Glutamatergic neuron (in vitro differentiated cells): ENCODE results near the gene TBC1D24. TPM values are rescaled to one million over a fixed set of nuclear protein-coding genes. Genes with fewer than 3 reads are reported as not detected.

Experiments
- DNase-seq: peaks from one replicate; pipeline ENCODE4 v3.0.0; 2022
- H3K27ac Mint-ChIP-seq: one replicate; pipeline ENCODE4 v1.8.0; 2020; ENCODE audit warnings: mild to moderate bottlenecking, mixed read lengths, inconsistent platforms; ENCODE audit not compliant: unreplicated experiment
- H3K27me3 Mint-ChIP-seq: one replicate; pipeline ENCODE4 v1.8.0; 2020; ENCODE audit warnings: mild to moderate bottlenecking, moderate library complexity, mixed read lengths, inconsistent platforms; ENCODE audit not compliant: unreplicated experiment
- H3K36me3 Mint-ChIP-seq: one replicate; pipeline ENCODE4 v1.8.0; 2020; ENCODE audit warnings: mild to moderate bottlenecking, mixed read lengths, inconsistent platforms; ENCODE audit not compliant: unreplicated experiment
- H3K4me1 Mint-ChIP-seq: one replicate; pipeline ENCODE4 v1.8.0; 2020; ENCODE audit warnings: mild to moderate bottlenecking, low read depth, mixed read lengths, inconsistent platforms; ENCODE audit not compliant: unreplicated experiment
- H3K4me3 Mint-ChIP-seq: one replicate; pipeline ENCODE4 v1.8.0; 2020; ENCODE audit warnings: mild to moderate bottlenecking, mixed read lengths, inconsistent platforms; ENCODE audit not compliant: unreplicated experiment
- H3K9me3 Mint-ChIP-seq: one replicate; pipeline ENCODE4 v1.8.0; 2020; ENCODE audit warnings: mild to moderate bottlenecking, moderate library complexity, mixed read lengths, inconsistent platforms; ENCODE audit not compliant: unreplicated experiment
- total RNA-seq: library from RNA; stranded (reverse); fragmentation: NEBNext Ultra II Directional; extraction: Animal tissue kit (Norgen Biotek cat#: 25700); gene quantifications from one replicate; pipeline ENCODE4 v1.2.1, GENCODE V29; 2021; ENCODE audit not compliant: unreplicated experiment
- TF ChIP-seq, protein P1 (sequence below): fragments of 200-600 bp; sonication (generic); IDR thresholded peaks from one replicate; pipeline ENCODE4 v1.5.0; 2021; ENCODE audit not compliant: partially characterized antibody, unreplicated experiment

The TBC1D24 gene
- total RNA-seq, 1 donor from 2014 or later, result 58.4 TPM

DNA sequence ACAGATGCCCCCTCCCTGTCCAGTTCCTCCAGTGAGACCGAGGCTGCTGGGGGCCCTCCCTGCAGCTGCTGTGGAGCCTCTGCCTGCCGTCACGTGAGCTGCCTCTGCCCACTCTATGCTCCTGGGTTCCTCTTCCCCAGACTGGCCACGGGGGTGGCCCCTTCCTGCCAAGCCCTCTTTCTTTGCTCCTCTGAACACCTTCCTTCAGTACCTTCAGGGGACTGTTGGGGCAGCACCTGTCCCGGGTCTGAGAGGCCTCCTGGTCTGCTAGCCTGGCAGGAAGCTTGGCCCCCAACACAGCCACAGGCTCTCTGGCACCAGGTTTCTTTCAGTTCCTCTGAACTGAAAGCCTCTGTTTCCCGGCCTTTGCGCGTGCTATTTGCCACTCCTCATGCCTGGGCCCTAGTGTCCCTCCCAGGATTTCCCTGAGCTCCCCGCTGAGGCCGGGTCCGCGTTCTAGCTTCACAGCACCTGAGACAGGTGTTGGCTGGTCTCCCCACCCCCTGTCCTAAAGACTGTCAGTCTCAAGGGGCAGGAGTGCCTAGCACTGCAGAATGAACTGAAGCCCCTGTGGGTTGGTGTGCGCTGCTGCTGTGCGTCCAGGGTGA, 32.2 kb downstream of the TBC1D24 start:
- peaks cover 4% of the 10 kb centered on the region for H3K4me1 Mint-ChIP-seq
- H3K27me3 Mint-ChIP-seq, result peaks cover 7% of the 10 kb centered on the region
- peaks cover 6% of the 10 kb centered on the region for H3K9me3 Mint-ChIP-seq
- no peak overlapping the region for H3K4me3 Mint-ChIP-seq
- TF ChIP-seq, protein P1, sequence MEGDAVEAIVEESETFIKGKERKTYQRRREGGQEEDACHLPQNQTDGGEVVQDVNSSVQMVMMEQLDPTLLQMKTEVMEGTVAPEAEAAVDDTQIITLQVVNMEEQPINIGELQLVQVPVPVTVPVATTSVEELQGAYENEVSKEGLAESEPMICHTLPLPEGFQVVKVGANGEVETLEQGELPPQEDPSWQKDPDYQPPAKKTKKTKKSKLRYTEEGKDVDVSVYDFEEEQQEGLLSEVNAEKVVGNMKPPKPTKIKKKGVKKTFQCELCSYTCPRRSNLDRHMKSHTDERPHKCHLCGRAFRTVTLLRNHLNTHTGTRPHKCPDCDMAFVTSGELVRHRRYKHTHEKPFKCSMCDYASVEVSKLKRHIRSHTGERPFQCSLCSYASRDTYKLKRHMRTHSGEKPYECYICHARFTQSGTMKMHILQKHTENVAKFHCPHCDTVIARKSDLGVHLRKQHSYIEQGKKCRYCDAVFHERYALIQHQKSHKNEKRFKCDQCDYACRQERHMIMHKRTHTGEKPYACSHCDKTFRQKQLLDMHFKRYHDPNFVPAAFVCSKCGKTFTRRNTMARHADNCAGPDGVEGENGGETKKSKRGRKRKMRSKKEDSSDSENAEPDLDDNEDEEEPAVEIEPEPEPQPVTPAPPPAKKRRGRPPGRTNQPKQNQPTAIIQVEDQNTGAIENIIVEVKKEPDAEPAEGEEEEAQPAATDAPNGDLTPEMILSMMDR, result no peak
- no peaks in the 10 kb centered on the region for H3K36me3 Mint-ChIP-seq
- no peak for DNase-seq
- no peak overlapping the region for H3K27ac Mint-ChIP-seq

GRCh38 chr16:2507665-2508064, 32.7 kb downstream of the TBC1D24 start:
- Mint-ChIP-seq H3K27ac (no peak overlapping the region), H3K9me3 (peaks cover 9% of the 10 kb centered on the region), H3K4me1 (peaks cover 4% of the 10 kb centered on the region), H3K27me3 (peaks cover 12% of the 10 kb centered on the region), H3K36me3 (no peaks in the 10 kb centered on the region), H3K4me3 (no peak overlapping the region)
- no peak for DNase-seq
- TF ChIP-seq, protein P1, result no peak

DNA sequence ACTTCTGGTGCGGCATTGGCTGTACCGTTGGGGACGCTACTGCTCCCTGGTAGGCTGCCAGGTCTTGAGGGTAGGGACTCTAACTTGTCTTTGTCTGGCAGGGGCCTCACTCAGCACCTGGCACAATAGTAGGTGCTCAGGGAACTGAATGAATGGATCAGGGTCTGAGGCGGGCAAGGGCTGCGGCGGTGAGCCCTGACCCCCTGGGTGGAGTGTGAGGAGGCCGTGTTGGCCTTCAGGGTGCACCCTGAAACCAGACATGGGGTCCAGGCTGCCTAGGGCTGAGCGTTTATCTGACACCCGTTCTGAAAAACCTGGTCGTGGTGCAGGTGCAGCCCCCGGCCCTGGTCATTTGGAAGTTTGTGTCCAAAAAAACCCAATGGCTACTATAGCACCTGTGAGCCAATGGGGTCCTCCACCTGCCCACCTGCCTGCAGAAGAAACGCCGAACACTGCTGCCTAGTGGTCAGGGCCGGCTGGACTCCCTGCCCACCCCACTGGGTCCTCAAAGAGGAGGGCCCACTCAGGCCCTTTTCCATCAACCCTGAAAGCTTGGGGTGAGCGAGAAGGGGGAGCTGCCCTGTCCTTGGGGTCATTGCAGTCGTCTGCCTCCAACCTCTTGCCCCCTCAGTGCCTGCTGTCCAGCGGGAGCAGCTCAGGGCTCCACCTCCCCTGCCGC, 33.9 kb downstream of the TBC1D24 start:
- Mint-ChIP-seq H3K27ac (no peak overlapping the region), H3K27me3 (peaks cover 20% of the 10 kb centered on the region), H3K4me3 (no peak overlapping the region), H3K4me1 (no peaks in the 10 kb centered on the region), H3K36me3 (no peaks in the 10 kb centered on the region), H3K9me3 (peaks cover 15% of the 10 kb centered on the region)
- no peak for DNase-seq
- TF ChIP-seq, protein P1, result no peak

DNA sequence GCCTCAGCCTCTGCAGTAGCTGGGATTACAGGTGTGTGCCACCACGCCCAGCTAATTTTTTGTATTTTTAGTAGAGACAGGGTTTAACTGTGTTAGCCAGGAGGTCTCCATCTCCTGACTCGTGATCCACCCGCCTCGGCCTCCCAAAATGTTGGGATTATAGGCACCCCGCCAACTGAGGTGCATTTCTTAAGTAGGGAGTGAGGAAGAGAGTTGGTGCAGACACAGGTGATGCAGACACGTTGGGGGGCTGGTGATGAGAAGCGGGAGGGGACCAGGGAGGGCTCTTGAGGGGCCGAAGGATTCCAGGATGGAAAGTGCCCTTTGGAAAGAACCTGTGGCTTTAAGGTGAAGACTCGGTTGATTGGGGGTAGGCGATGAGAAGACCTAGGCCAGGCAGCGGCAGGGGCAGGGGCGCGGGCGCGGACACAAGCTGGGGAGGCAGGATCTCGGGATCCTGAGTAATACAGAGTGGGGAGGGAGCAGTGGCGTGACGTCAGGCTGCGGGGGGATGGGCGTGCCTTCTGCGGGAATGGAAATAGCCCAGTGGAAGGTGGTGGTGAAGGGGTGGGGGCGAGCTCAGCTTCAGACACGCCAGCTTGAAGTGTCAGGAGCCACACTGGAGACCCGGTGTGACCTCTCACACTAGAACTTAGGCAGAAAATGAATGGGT, 36.3 kb downstream of the TBC1D24 start:
- Mint-ChIP-seq H3K27ac (no peak overlapping the region), H3K27me3 (peaks cover 22% of the 10 kb centered on the region), H3K9me3 (peaks cover 25% of the 10 kb centered on the region), H3K36me3 (no peaks in the 10 kb centered on the region), H3K4me3 (no peak overlapping the region), H3K4me1 (peaks cover 9% of the 10 kb centered on the region)
- no peak for DNase-seq
- TF ChIP-seq, protein P1, result no peak
